Smooth muscle cell (in vitro differentiated cells): ENCODE measurements around the gene WDR20. TPM values are rescaled to one million over a fixed set of nuclear protein-coding genes. Genes with fewer than 3 reads are reported as not detected.

Experiments used
- DNase-seq: peaks from one replicate; lab custom pipeline; 2025; ENCODE audit not compliant: unreplicated experiment; lab: John Stamatoyannopoulos, UW
- H2AFZ ChIP-seq: fragments of 200-600 bp; sonication (generic); 2 replicates; pipeline ENCODE4 v1.6.0; 2016; ENCODE audit warnings: antibody characterized with exemption, low read depth, mild to moderate bottlenecking
- H3F3A ChIP-seq: fragments of 200-600 bp; sonication (generic); 2 replicates; pipeline ENCODE4 v1.6.0; 2017; ENCODE audit warnings: antibody characterized with exemption, low read depth
- H3K27ac ChIP-seq: fragments of 200-600 bp; sonication (generic); 2 replicates; pipeline ENCODE4 v1.5.1; 2016; ENCODE audit warnings: low read depth, mild to moderate bottlenecking
- H3K27me3 ChIP-seq: fragments of 200-600 bp; sonication (generic); 2 replicates; pipeline ENCODE4 v1.6.1; 2016; ENCODE audit warnings: low read depth, mild to moderate bottlenecking
- H3K36me3 ChIP-seq: fragments of 200-600 bp; sonication (generic); 2 replicates; pipeline ENCODE4 v1.5.1; 2016; ENCODE audit warnings: low read depth
- H3K4me1 ChIP-seq: fragments of 200-600 bp; sonication (generic); 2 replicates; pipeline ENCODE4 v1.5.1; 2016; ENCODE audit warnings: low read depth
- H3K4me2 ChIP-seq: fragments of 200-600 bp; sonication (generic); 2 replicates; pipeline ENCODE4 v1.6.0; 2016; ENCODE audit warnings: mild to moderate bottlenecking
- H3K4me3 ChIP-seq: fragments of 200-600 bp; sonication (generic); 2 replicates; pipeline ENCODE4 v1.5.1; 2016; ENCODE audit warnings: mild to moderate bottlenecking
- H3K79me2 ChIP-seq: fragments of 200-600 bp; sonication (generic); 2 replicates; pipeline ENCODE4 v1.6.0; 2016; ENCODE audit warnings: low read depth, mild to moderate bottlenecking
- H3K9ac ChIP-seq: fragments of 200-600 bp; sonication (generic); 2 replicates; pipeline ENCODE4 v1.6.0; 2016; ENCODE audit warnings: low read depth
- H3K9me3 ChIP-seq: fragments of 200-600 bp; sonication (generic); replicated peaks from 2 replicates; pipeline ENCODE4 v1.5.1; 2016; ENCODE audit warnings: low read depth
- H4K20me1 ChIP-seq: fragments of 200-600 bp; sonication (generic); 2 replicates; pipeline ENCODE4 v1.6.0; 2016; ENCODE audit warnings: low read depth
- WGBS: methylation state at CpG from one replicate; pipeline ENCODE4 v1.1.7; 2016; ENCODE audit warnings: low lambda C conversion rate; 5-methylcytosine and 5-hydroxymethylcytosine counted together
- polyA plus RNA-seq: library from polyadenylated mRNA; unstranded; fragments of >200 nt; fragmentation: Nextera tagmentation; extraction: Ambion mirVana; gene quantifications from 2 replicates; pipeline ENCODE4 v1.2.1, GENCODE V29; 2016
- total RNA-seq: library from RNA; depleted of rRNA; stranded (reverse); fragments of >200 nt; gene quantifications from 2 replicates; pipeline ENCODE4 v1.2.3, GENCODE V29; 2014
- TF ChIP-seq, protein P1 (sequence below): fragments of 200-600 bp; sonication (generic); IDR thresholded peaks from 2 replicates; pipeline ENCODE4 v1.5.1; 2017; ENCODE audit warnings: borderline replicate concordance, mild to moderate bottlenecking, antibody characterized with exemption; ENCODE audit not compliant: insufficient read depth, poor library complexity, severe bottlenecking

Gene WDR20
- total and polyA plus RNA-seq, 2 experiments from 2014 or later, result 12.0 to 19.4 TPM

GRCh38 chr14:102222751-102223150 is 83.1 kb downstream of the WDR20 start:
- no peak overlapping the region for H3K27ac ChIP-seq
- 97% methylated on average over 28 of the region's 28 CpGs for WGBS
- no peak overlapping the region for H3K4me3 ChIP-seq
- H3K36me3 ChIP-seq, result no peaks in the 10 kb centered on the region
- H3K79me2 ChIP-seq, result no peaks in the 10 kb centered on the region
- no peaks in the 10 kb centered on the region for H3K27me3 ChIP-seq
- TF ChIP-seq, protein P1, sequence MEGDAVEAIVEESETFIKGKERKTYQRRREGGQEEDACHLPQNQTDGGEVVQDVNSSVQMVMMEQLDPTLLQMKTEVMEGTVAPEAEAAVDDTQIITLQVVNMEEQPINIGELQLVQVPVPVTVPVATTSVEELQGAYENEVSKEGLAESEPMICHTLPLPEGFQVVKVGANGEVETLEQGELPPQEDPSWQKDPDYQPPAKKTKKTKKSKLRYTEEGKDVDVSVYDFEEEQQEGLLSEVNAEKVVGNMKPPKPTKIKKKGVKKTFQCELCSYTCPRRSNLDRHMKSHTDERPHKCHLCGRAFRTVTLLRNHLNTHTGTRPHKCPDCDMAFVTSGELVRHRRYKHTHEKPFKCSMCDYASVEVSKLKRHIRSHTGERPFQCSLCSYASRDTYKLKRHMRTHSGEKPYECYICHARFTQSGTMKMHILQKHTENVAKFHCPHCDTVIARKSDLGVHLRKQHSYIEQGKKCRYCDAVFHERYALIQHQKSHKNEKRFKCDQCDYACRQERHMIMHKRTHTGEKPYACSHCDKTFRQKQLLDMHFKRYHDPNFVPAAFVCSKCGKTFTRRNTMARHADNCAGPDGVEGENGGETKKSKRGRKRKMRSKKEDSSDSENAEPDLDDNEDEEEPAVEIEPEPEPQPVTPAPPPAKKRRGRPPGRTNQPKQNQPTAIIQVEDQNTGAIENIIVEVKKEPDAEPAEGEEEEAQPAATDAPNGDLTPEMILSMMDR, result no peak
- no peak overlapping the region for H3K9ac ChIP-seq
- H3K4me1 ChIP-seq, result no peaks in the 10 kb centered on the region
- peaks cover 33% of the 10 kb centered on the region for H4K20me1 ChIP-seq
- DNase-seq, result no peak
- H3K9me3 ChIP-seq, result no peaks in the 10 kb centered on the region
- H3K4me2 ChIP-seq, result no peak overlapping the region
- H3F3A ChIP-seq, result no peaks in the 10 kb centered on the region
- no peak overlapping the region for H2AFZ ChIP-seq

DNA sequence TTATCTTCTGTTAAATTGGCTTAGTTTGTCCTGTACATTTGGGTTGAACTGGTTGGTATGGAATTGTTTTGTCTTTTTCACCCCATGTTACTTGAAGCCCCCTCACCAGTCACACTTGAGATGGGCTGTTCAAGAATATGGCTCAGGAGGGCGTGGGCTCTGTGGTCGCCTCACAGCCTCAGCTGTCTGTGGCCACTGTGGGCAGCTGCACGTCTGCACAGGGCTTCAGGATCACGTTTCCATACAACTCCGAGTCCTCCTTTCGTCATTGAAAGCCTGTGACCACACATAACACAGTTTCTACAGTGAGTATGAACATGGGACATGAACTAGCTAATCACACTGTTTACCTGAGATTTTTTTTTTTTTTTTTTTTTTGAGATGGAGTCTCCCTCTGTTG is 84.0 kb downstream of the WDR20 start:
- Histone ChIP-seq H3K79me2 (no peaks in the 10 kb centered on the region), H2AFZ (no peak overlapping the region), H3K36me3 (no peaks in the 10 kb centered on the region), H3K4me2 (no peak overlapping the region), H4K20me1 (peaks cover 24% of the 10 kb centered on the region), H3K4me3 (no peak overlapping the region), H3K9ac (no peak overlapping the region), H3K4me1 (no peaks in the 10 kb centered on the region), H3K27me3 (no peaks in the 10 kb centered on the region), H3K27ac (no peak overlapping the region), H3F3A (no peaks in the 10 kb centered on the region), H3K9me3 (no peaks in the 10 kb centered on the region)
- 92% methylated on average over 6 of the region's 6 CpGs for WGBS
- DNase-seq, result no peak
- TF ChIP-seq, protein P1, result no peak

DNA sequence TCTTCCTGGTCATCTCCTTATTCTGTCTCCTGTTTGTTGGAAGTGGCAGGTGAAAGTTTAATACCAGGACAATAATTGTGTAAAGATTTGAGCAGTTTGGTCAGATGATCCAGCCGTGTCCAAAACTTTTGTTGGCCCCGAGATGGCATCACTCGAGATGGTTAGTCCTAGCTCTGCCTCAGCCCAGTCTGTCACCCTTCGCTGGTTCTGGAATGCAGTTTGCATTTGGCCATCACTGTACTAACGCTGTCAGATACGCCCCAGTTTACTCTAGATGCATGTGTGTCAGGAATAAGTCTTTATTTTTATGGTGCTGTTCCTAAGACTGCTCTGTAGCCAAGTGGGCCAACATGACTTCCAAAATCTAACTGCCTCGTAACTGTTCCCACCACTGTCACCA is 85.7 kb downstream of the WDR20 start:
- Histone ChIP-seq H3K36me3 (no peaks in the 10 kb centered on the region), H3K27ac (no peak overlapping the region), H3K4me1 (no peaks in the 10 kb centered on the region), H2AFZ (no peak overlapping the region), H3K4me3 (no peak overlapping the region), H3K4me2 (no peak overlapping the region), H3F3A (no peaks in the 10 kb centered on the region), H3K27me3 (no peaks in the 10 kb centered on the region), H3K9ac (no peak overlapping the region), H4K20me1 (peaks cover 12% of the 10 kb centered on the region), H3K79me2 (no peaks in the 10 kb centered on the region), H3K9me3 (no peaks in the 10 kb centered on the region)
- TF ChIP-seq, protein P1, result no peak
- WGBS, result 95% methylated on average over 7 of the region's 7 CpGs
- no peak for DNase-seq

- H3K4me2 ChIP-seq, result no peak overlapping the region
- H3K9me3 ChIP-seq, result no peaks in the 10 kb centered on the region
- H3K36me3 ChIP-seq, result no peaks in the 10 kb centered on the region
- H3K27ac ChIP-seq, result no peak overlapping the region
- H4K20me1 ChIP-seq, result peaks cover 9% of the 10 kb centered on the region
- 93% methylated on average over 15 of the region's 15 CpGs for WGBS
- H2AFZ ChIP-seq, result no peak overlapping the region
- no peaks in the 10 kb centered on the region for H3K27me3 ChIP-seq
- no peak for DNase-seq
- H3K4me1 ChIP-seq, result no peaks in the 10 kb centered on the region
- H3K9ac ChIP-seq, result no peak overlapping the region
- no peak overlapping the region for H3K4me3 ChIP-seq
- TF ChIP-seq, protein P1, result no peak
- no peaks in the 10 kb centered on the region for H3F3A ChIP-seq
- no peaks in the 10 kb centered on the region for H3K79me2 ChIP-seq
Measured at GRCh38 chr14:102225936-102226335, 86.2 kb downstream of the WDR20 start.
